NT2/D1 (cell line): ENCODE data around the gene CACNA1G.

Experiments
- SUZ12 ChIP-seq: IDR thresholded peaks from 2 replicates; pipeline ENCODE4 v1.6.1; 2011; ENCODE audit not compliant: insufficient read length, insufficient read depth; ENCODE audit errors: extremely low read depth
- ZNF274 ChIP-seq: IDR thresholded peaks from 2 replicates; pipeline ENCODE4 v1.6.1; 2011; ENCODE audit warnings: mild to moderate bottlenecking, low read depth, low read length

- TF ChIP-seq ZNF274 (no peak), SUZ12 (no peak)
Observed at GRCh38 chr17:50609380-50610074, 49.0 kb downstream of the CACNA1G start.
